Measurements from ENCODE around the gene RPS21. TPM values are rescaled to one million over a fixed set of nuclear protein-coding genes. Genes with fewer than 3 reads are reported as not detected.

RPS21 gene
- total and polyA plus RNA-seq, 9 of the 15 experiments (the other 6 are each of a cell fraction or from before 2014, with no cell fraction given): 1,380 to 5,647 (median 3,091) TPM

DNA sequence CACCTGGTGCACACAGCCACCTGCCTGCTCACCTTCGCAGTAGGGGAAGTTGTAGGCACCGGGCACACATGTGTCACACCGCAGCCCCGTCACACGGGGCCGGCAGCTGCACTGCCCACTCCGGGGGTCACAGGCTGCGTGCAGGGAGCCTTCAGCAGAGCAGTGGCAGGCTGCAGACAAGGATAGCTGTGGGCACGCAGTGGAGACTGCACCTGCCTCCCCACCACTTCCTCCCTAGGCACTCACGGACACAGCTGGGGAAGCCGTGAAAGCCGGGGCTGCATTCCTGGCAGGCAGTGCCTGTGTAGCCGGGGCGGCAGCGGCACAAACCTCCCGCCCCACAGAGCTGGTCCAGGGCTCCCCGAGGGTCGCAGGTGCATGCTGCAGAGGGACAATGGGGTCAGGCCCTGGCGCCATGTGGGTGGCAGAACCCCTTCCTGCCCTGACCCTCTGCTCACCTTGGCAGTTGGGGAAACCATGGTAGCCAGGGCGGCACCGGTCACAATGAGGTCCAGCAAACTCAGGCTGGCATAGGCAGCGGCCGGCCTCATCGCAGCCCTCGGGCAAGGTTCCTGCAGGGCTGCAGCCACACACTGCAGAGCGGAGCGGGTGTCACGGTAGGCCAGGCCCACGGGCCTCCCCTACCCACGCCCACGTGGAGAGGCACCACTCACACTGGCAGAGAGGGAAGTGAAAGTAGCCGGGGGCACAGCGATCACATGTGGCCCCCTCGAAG is 49.2 kb upstream of the RPS21 start:
- ATAC-seq: no peak
- Histone ChIP-seq H3K4me2 (ENCODE audit: insufficient read depth, low read length) (no peak overlapping the region), H3K27ac (ENCODE audit: extremely low read depth, low read depth, low read length) (no peak overlapping the region), H3K4me1 (replicated peaks in 1 of 2; ENCODE audit: control insufficient read depth in 2 of 2, insufficient read depth in 2 of 2, low read length in 2 of 2) (peaks cover 0 to 15% of the 10 kb centered on the region in 2 experiments; a peak in 1 of 5 replicates), H3K36me3 (ENCODE audit: control insufficient read depth, insufficient read depth, low read length) (peaks cover 78% of the 10 kb centered on the region), H3K9ac (ENCODE audit: insufficient read depth in 1 of 2, low read depth in 2 of 2, low read length in 2 of 2) (no peak overlapping the region), H3K9me1 (ENCODE audit: control insufficient read depth, insufficient read depth, low read length) (no peaks in the 10 kb centered on the region), H3K79me2 (ENCODE audit: control insufficient read depth, insufficient read depth, low read length) (no peaks in the 10 kb centered on the region), H3K9me3 (replicated peaks; ENCODE audit: control insufficient read depth, insufficient read depth, low read depth, low read length) (no peaks in the 10 kb centered on the region), H4K20me1 (replicated peaks; ENCODE audit: control insufficient read depth, insufficient read depth, low read length) (no peaks in the 10 kb centered on the region), H3K27me3 (ENCODE audit: control insufficient read depth in 2 of 2, insufficient read depth in 2 of 2, low read length in 2 of 2) (no peaks in the 10 kb centered on the region), H3K4me3 (no peak overlapping the region), H2AFZ (ENCODE audit: low read depth, low read length) (no peak overlapping the region)
- ChIA-PET POLR2A (interaction anchor here (1.0 kb wide), 1 partner anchor 20 kb away, joined by 3 read pairs; no protein-coding TSS in a partner anchor), CTCF (ENCODE audit: low intra/inter-chr PET ratio) (no interaction called here)
- TF ChIP-seq BRD4 (IDR thresholded peaks at IDR 0.05) (no peak), MTA3 (IDR thresholded peaks at IDR 0.05; ENCODE audit: borderline replicate concordance) (no peak), RBM39 (optimal IDR thresholded peaks at IDR 0.05; ENCODE audit: low read depth, low read length) (no peak), FOXO4 (CRISPR knock-in tag; IDR thresholded peaks at IDR 0.05) (no peak), E2F1 (CRISPR knock-in tag; IDR thresholded peaks at IDR 0.05) (no peak), RAD51 (IDR thresholded peaks at IDR 0.05; ENCODE audit: borderline replicate concordance, low read depth) (no peak), SP1 (CRISPR knock-in tag; IDR thresholded peaks at IDR 0.05) (no peak), ELF4 (CRISPR knock-in tag; IDR thresholded peaks at IDR 0.05) (no peak), HMG20A (CRISPR knock-in tag; conservative IDR thresholded peaks at IDR 0.05) (no peak), HNRNPL (IDR thresholded peaks at IDR 0.05; ENCODE audit: low read depth, low read length) (no peak), MAZ (CRISPR knock-in tag; conservative IDR thresholded peaks at IDR 0.05 in 1 of 2, IDR thresholded peaks at IDR 0.05 in 1 of 2) (no peak), ZFPM2 (CRISPR knock-in tag; IDR thresholded peaks at IDR 0.05) (no peak), LARP7 (IDR thresholded peaks at IDR 0.05) (no peak), TAF9B (IDR thresholded peaks at IDR 0.05; ENCODE audit: partially characterized antibody) (no peak), ZBTB1 (CRISPR knock-in tag; IDR thresholded peaks at IDR 0.05; ENCODE audit: borderline replicate concordance, low read depth) (no peak), HMGXB4 (CRISPR knock-in tag; IDR thresholded peaks at IDR 0.05) (no peak)
- TF ChIP-seq, protein P1, sequence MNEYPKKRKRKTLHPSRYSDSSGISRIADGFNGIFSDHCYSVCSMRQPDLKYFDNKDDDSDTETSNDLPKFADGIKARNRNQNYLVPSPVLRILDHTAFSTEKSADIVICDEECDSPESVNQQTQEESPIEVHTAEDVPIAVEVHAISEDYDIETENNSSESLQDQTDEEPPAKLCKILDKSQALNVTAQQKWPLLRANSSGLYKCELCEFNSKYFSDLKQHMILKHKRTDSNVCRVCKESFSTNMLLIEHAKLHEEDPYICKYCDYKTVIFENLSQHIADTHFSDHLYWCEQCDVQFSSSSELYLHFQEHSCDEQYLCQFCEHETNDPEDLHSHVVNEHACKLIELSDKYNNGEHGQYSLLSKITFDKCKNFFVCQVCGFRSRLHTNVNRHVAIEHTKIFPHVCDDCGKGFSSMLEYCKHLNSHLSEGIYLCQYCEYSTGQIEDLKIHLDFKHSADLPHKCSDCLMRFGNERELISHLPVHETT (CRISPR knock-in tag; conservative IDR thresholded peaks at IDR 0.05 in 1 of 2, IDR thresholded peaks at IDR 0.05 in 1 of 2): no peak
- in situ Hi-C loops (cut with MboI) (no loop called here), intact Hi-C loops (cut with micrococcal nuclease) (no loop called here)
- WGBS (ENCODE audit: insufficient coverage, low coverage, missing lambda C conversion rate): 93% methylated on average over 28 of the region's 34 CpGs
- BruUV-seq (replicated peaks): no TSS peak
- DNase-seq (ENCODE audit: extremely low read depth in 1 of 4, low spot score in 3 of 4): no peak
- no peak for FAIRE-seq
